ENCODE results near the gene SLC35B2.

Gene SLC35B2

GRCh38 chr6:44260011-44260410 is 2.7 kb upstream of the SLC35B2 start:
- POLR2A ChIA-PET (ENCODE audit: low non-redundant PET), result no interaction called here
- H3K27ac ChIP-seq, result no peak overlapping the region; the same call in 1 of the 2 replicates

GRCh38 chr6:44258921-44259320 is 1.6 kb upstream of the SLC35B2 start:
- ChIA-PET CTCF (no interaction called here), POLR2A (ENCODE audit: low non-redundant PET) (no interaction called here)
- H3K27ac ChIP-seq, result no peak overlapping the region
- no peak for TF ChIP-seq CTCF (conservative IDR thresholded peaks at IDR 0.05; ENCODE audit: low read depth)
- no peak for DNase-seq (ENCODE audit: low spot score)

More at GRCh38 chr6:44260011-44260410, 2.7 kb upstream of the SLC35B2 start:
- CTCF ChIA-PET, result no interaction called here
- DNase-seq (ENCODE audit: low spot score), result no peak
- no peak for TF ChIP-seq CTCF (conservative IDR thresholded peaks at IDR 0.05; ENCODE audit: low read depth)

- CTCF ChIA-PET, result interaction anchor here (0.7 kb wide), 1 partner anchor 20 kb away, joined by 6 read pairs; no protein-coding TSS in a partner anchor
- POLR2A ChIA-PET (ENCODE audit: low non-redundant PET), result no interaction called here
- TF ChIP-seq CTCF (conservative IDR thresholded peaks at IDR 0.05; ENCODE audit: low read depth), result no peak
- peak overlapping the region; percentile 83 for H3K27ac ChIP-seq
- DNase-seq (ENCODE audit: low spot score), result no peak
Observed at GRCh38 chr6:44258325-44258863, 1.1 kb upstream of the SLC35B2 start.

- CTCF ChIA-PET, result interaction anchor here (0.7 kb wide), 1 partner anchor 20 kb away, joined by 6 read pairs; no protein-coding TSS in a partner anchor
- no peak for DNase-seq (ENCODE audit: low spot score)
- POLR2A ChIA-PET (ENCODE audit: low non-redundant PET), result no interaction called here
- peak; percentile 47 for TF ChIP-seq CTCF (conservative IDR thresholded peaks at IDR 0.05; ENCODE audit: low read depth)
- H3K27ac ChIP-seq, result peak overlapping the region; percentile 83
Observed at GRCh38 chr6:44257753-44258324, 511 bp upstream of the SLC35B2 start.

GRCh38 chr6:44256775-44257024 is 628 bp downstream of the SLC35B2 start:
- H3K27ac ChIP-seq, result peak overlapping the region; percentile 83
- DNase-seq (ENCODE audit: low spot score), result no peak
- ChIA-PET CTCF (interaction anchor here (0.5 to 1.4 kb wide), 13 partner anchors 7 to 856 kb away, joined by 3 to 8 read pairs (median 4); no protein-coding TSS in a partner anchor), POLR2A (ENCODE audit: low non-redundant PET) (interaction anchor here (1.0 to 1.6 kb wide), 2 partner anchors 9 to 10 kb away, joined by 4 to 6 read pairs; partner anchors contain the start of gene HSP90AB1)
- no peak for TF ChIP-seq CTCF (conservative IDR thresholded peaks at IDR 0.05; ENCODE audit: low read depth)

GRCh38 chr6:44255871-44256774 is 1.2 kb downstream of the SLC35B2 start:
- DNase-seq (ENCODE audit: low spot score), result peak; percentile 44
- ChIA-PET CTCF (interaction anchor here (0.5 to 1.4 kb wide), 13 partner anchors 8 to 855 kb away, joined by 3 to 8 read pairs (median 4); no protein-coding TSS in a partner anchor), POLR2A (ENCODE audit: low non-redundant PET) (interaction anchor here (1.0 to 1.6 kb wide), 2 partner anchors 8 to 9 kb away, joined by 4 to 6 read pairs; partner anchors contain the start of gene HSP90AB1)
- H3K27ac ChIP-seq, result peak overlapping the region; percentile 83
- no peak for TF ChIP-seq CTCF (conservative IDR thresholded peaks at IDR 0.05; ENCODE audit: low read depth)

Data from RWPE1 (cell line).